Skeletal muscle tissue (tissue), 4 donors: ENCODE data around the gene DNAH2. TPM values are rescaled to one million over a fixed set of nuclear protein-coding genes. Genes with fewer than 3 reads are reported as not detected.

Experiments
- H3K27ac ChIP-seq: one replicate; pipeline ENCODE4 v1.7.0; 2013; ENCODE audit warnings: mild to moderate bottlenecking, low read depth, low read length, inconsistent platforms
- H3K27me3 ChIP-seq, 3 donors: one replicate each; pipeline ENCODE4 v1.7.0; 2013; ENCODE audit warnings: low read length in 3 of 3; ENCODE audit not compliant: control insufficient read depth in 3 of 3, insufficient read depth in 3 of 3
- H3K36me3 ChIP-seq, 3 donors: one replicate each; pipeline ENCODE4 v1.7.0; 2013; ENCODE audit warnings: low read length in 3 of 3; ENCODE audit not compliant: control insufficient read depth in 3 of 3, insufficient read depth in 3 of 3
- H3K4me1 ChIP-seq, 3 donors: one replicate each; pipeline ENCODE4 v1.7.0; 2013; ENCODE audit warnings: low read length in 3 of 3, mild to moderate bottlenecking in 3 of 3; ENCODE audit not compliant: control insufficient read depth in 3 of 3, insufficient read depth in 3 of 3
- H3K4me3 ChIP-seq, 3 donors: one replicate each; pipeline ENCODE4 v1.7.0; 2013; ENCODE audit warnings: low read length in 3 of 3
- H3K9ac ChIP-seq, 3 donors: one replicate each; pipeline ENCODE4 v1.7.0; 2013; ENCODE audit warnings: low read length in 3 of 3, mild to moderate bottlenecking in 3 of 3, moderate library complexity in 2 of 3, low read depth in 1 of 3
- H3K9me3 ChIP-seq, 3 donors: one replicate each; pipeline ENCODE4 v1.7.0; 2013; ENCODE audit warnings: low read length in 3 of 3; ENCODE audit not compliant: control insufficient read depth in 3 of 3
- total RNA-seq: library from RNA; depleted of rRNA; stranded (reverse); fragments of >200 nt; gene quantifications from one replicate; pipeline ENCODE4 v1.2.3, GENCODE V29; 2014
- donor health status: Osteomylitis.

Gene DNAH2
- total RNA-seq, 1 donor from 2014 or later: 0.52 TPM

GRCh38 chr17:7721612-7722011 lies 4.1 kb downstream of the DNAH2 start:
- H3K27ac ChIP-seq: no peak overlapping the region
- H3K27me3 ChIP-seq: peaks cover 25 to 44% (median 35%) of the 10 kb centered on the region in 3 donors

DNA sequence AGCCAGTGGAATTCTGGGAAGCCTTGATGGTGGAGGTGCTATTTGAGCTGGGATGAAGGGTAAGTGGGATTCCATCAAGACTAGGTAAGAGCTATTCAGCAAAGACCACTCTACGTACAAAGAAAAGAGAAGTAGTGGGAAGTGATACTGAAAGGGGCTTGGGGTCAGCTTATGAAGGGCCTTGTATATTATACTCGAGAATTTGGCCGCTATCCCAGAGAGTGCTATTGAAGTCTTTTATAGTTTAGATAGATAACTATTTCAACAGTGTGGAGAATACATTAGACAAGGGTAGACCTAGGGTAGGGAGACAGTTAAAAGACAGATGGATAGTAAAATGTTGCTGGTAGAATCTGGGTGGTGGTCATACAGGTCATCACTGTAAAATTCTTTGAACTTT lies 10.3 kb downstream of the DNAH2 start:
- Histone ChIP-seq H3K4me1 (no peaks in the 10 kb centered on the region), H3K9me3 (no peaks in the 10 kb centered on the region), H3K9ac (no peak overlapping the region), H3K27ac (no peak overlapping the region), H3K4me3 (no peak overlapping the region), H3K27me3 (peaks cover 6 to 20% (median 12%) of the 10 kb centered on the region in 3 donors), H3K36me3 (no peaks in the 10 kb centered on the region)

More at GRCh38 chr17:7721612-7722011, 4.1 kb downstream of the DNAH2 start:
- Histone ChIP-seq H3K4me1 (peaks cover 4 to 8% (median 6%) of the 10 kb centered on the region in 3 donors), H3K4me3 (no peak overlapping the region), H3K36me3 (no peaks in the 10 kb centered on the region), H3K9me3 (no peaks in the 10 kb centered on the region), H3K9ac (no peak overlapping the region)

- H3K27ac ChIP-seq: no peak overlapping the region
- H3K9ac ChIP-seq: no peak overlapping the region
- H3K36me3 ChIP-seq: no peaks in the 10 kb centered on the region
- no peak overlapping the region for H3K4me3 ChIP-seq
- H3K9me3 ChIP-seq: no peaks in the 10 kb centered on the region
- H3K4me1 ChIP-seq: no peaks in the 10 kb centered on the region
- H3K27me3 ChIP-seq: peaks cover 5 to 10% (median 9%) of the 10 kb centered on the region in 3 donors
Measured at GRCh38 chr17:7729816-7730215, 12.3 kb downstream of the DNAH2 start.

GRCh38 chr17:7732981-7733539 lies 15.5 kb downstream of the DNAH2 start:
- H3K27me3 ChIP-seq: peaks cover 8 to 17% (median 14%) of the 10 kb centered on the region in 3 donors
- H3K9me3 ChIP-seq: no peaks in the 10 kb centered on the region
- H3K9ac ChIP-seq: no peak overlapping the region
- H3K4me3 ChIP-seq: no peak overlapping the region
- H3K27ac ChIP-seq: no peak overlapping the region
- no peaks in the 10 kb centered on the region for H3K36me3 ChIP-seq
- no peaks in the 10 kb centered on the region for H3K4me1 ChIP-seq

DNA sequence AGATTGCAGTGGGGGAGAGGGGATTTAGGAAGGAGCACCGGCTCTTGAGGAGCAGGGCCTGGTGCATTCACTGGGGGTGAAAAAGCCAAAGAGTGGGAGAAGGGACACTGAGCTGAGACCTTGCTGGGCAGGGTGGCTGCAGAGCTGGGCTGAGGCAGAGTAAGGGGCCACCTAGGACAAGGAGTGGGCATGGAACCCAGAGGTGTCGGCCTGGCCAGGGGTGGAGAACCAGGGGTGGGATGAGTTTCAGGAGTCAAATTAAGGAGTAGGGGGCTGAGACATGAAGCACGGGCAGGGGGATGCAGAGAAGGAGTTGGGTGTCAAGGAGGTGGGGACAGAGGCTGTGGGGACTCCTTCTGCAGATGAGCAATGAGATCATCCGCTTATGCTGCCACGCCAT lies 20.1 kb downstream of the DNAH2 start:
- no peaks in the 10 kb centered on the region for H3K9me3 ChIP-seq

DNA sequence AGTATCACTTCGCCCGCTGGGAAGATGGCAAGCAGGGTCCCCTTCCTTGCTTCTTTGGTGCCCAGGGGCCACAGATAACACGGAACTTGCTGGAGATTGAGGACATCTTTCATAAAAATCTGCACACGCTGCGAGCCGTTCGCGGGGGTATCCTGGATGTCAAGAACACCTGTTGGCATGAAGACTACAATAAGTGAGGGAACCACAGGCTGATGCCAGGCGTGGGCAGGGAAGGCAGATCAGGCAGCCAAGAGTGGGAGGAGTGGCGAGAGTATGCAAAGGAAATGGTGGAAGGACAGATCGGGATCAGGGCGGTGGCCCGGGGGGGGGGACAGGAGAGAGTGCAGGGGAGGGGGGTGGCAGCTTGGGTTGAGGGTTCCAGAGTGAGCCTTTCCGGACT lies 22.2 kb downstream of the DNAH2 start:
- Histone ChIP-seq H3K36me3 (no peaks in the 10 kb centered on the region), H3K27ac (no peak overlapping the region)

More for the DNA sequence above, 20.1 kb downstream of the DNAH2 start:
- H3K4me1 ChIP-seq: peaks cover 0 to 2% (median 0%) of the 10 kb centered on the region in 3 donors
- H3K9ac ChIP-seq: no peak overlapping the region
- H3K27ac ChIP-seq: no peak overlapping the region
- no peaks in the 10 kb centered on the region for H3K36me3 ChIP-seq
- H3K27me3 ChIP-seq: peaks cover 18 to 33% (median 30%) of the 10 kb centered on the region in 3 donors
- H3K4me3 ChIP-seq: no peak overlapping the region

DNA sequence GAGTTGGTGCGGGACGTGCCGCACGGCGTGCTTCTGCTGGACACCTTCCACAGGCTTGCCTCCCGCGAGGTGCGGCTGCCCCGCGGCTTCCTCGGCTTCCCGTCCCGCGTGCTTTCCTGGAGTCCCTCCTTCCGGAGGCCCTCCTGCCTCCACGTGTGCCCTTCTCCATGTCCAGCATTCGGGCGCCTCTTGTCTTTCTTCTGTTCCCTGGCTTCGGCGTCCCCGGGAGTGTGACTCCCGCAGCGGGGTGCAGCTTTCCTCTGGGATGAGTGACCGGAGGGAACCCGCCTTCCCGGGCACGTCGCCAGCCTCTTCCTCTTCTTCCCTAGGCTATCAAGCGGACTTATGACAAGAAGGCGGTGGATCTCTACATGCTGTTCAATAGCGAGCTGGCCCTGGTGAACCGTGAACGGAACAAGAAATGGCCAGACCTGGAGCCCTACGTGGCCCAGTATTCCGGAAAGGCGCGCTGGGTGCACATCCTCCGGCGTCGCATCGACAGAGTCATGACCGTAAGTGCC lies 23.0 kb downstream of the DNAH2 start:
- no peak overlapping the region for H3K27ac ChIP-seq
- H3K27me3 ChIP-seq: peaks cover 20 to 33% (median 27%) of the 10 kb centered on the region in 3 donors
- H3K4me3 ChIP-seq: peak overlapping the region in 2 of 3 donors; percentile 20 to 29
- no peak overlapping the region for H3K9ac ChIP-seq
- no peaks in the 10 kb centered on the region for H3K36me3 ChIP-seq
- H3K9me3 ChIP-seq: no peaks in the 10 kb centered on the region
- peaks cover 0 to 2% (median 0%) of the 10 kb centered on the region in 3 donors for H3K4me1 ChIP-seq

More for the DNA sequence above, 22.2 kb downstream of the DNAH2 start:
- H3K4me3 ChIP-seq: no peak overlapping the region
- peaks cover 20 to 33% (median 27%) of the 10 kb centered on the region in 3 donors for H3K27me3 ChIP-seq
- no peaks in the 10 kb centered on the region for H3K9me3 ChIP-seq
- H3K4me1 ChIP-seq: peaks cover 0 to 2% (median 0%) of the 10 kb centered on the region in 3 donors
- H3K9ac ChIP-seq: no peak overlapping the region

DNA sequence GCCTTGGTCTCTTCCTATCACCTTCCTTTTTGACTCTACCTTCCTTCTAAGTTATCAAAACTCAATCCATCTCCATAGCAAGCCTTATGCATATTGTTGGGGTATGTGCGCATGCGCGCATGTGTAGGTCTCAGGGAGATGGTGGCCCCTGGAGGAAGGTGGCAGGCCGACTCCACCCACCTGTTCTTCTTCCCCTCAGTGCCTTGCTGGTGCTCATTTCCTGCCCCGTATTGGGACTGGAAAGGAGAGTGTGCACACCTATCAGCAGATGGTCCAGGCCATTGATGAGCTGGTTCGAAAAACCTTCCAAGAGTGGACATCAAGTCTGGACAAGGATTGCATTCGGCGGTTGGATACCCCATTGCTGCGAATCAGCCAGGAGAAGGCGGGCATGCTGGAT lies 25.2 kb downstream of the DNAH2 start:
- Histone ChIP-seq H3K4me1 (peaks cover 0 to 2% (median 0%) of the 10 kb centered on the region in 3 donors), H3K27me3 (peaks cover 14 to 21% (median 19%) of the 10 kb centered on the region in 3 donors), H3K27ac (no peak overlapping the region), H3K9me3 (no peaks in the 10 kb centered on the region), H3K4me3 (no peak overlapping the region), H3K36me3 (no peaks in the 10 kb centered on the region), H3K9ac (no peak overlapping the region)

GRCh38 chr17:7744416-7744815 lies 26.9 kb downstream of the DNAH2 start:
- no peak overlapping the region for H3K4me3 ChIP-seq
- H3K27ac ChIP-seq: no peak overlapping the region
- H3K9me3 ChIP-seq: no peaks in the 10 kb centered on the region

DNA sequence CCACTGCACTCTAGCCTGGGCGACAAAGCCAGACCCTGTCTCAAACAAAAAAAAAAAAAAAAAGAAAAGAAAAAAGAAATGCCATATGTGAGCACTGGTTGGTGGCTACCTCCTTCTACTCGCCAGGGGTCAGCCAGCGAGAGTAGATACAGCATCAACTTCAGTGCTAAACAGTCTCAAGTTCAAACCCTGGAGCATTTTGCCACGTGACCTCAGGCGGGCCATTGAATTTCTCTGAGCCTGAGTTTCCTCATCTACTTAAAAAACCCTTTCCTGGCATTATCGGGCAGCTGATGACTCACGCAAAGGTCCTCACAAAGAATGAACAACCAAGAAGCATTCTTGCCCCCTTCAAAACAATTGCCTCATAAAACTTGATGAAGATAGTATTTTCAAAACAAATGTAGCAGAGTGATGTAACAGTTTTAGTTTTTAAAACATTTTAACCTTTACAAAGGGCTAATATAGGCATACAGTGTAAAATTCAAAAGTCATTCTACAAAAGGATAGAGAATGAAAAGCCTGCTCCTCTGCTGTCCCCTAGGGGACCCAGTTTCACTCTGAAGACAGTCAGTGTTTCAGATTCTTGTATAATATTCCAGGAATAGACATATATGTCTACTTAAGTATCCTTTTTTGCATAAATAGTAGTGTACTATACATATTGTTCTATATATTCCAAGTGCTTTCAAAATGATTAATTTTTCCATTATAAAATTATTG lies 28.4 kb downstream of the DNAH2 start:
- Histone ChIP-seq H3K9me3 (no peaks in the 10 kb centered on the region), H3K27me3 (peaks cover 3 to 12% (median 5%) of the 10 kb centered on the region in 3 donors), H3K4me3 (no peak overlapping the region), H3K4me1 (no peaks in the 10 kb centered on the region), H3K36me3 (no peaks in the 10 kb centered on the region), H3K27ac (no peak overlapping the region), H3K9ac (no peak overlapping the region)

More at GRCh38 chr17:7744416-7744815, 26.9 kb downstream of the DNAH2 start:
- no peaks in the 10 kb centered on the region for H3K36me3 ChIP-seq
- no peak overlapping the region for H3K9ac ChIP-seq
- H3K27me3 ChIP-seq: peaks cover 12 to 24% (median 14%) of the 10 kb centered on the region in 3 donors
- peaks cover 0 to 2% (median 0%) of the 10 kb centered on the region in 3 donors for H3K4me1 ChIP-seq
